ENCODE results near the gene EDA. TPM values are rescaled to one million over a fixed set of nuclear protein-coding genes. Genes with fewer than 3 reads are reported as not detected.
A peak's percentile ranks its signal among the peaks of the same experiment; 100 is the strongest.

The EDA gene
- total RNA-seq, 5 donors from 2014 or later (not counting 1 experiment from before 2014, with no cell fraction given), result 5.0 to 12.1 (median 8.2) TPM

DNA sequence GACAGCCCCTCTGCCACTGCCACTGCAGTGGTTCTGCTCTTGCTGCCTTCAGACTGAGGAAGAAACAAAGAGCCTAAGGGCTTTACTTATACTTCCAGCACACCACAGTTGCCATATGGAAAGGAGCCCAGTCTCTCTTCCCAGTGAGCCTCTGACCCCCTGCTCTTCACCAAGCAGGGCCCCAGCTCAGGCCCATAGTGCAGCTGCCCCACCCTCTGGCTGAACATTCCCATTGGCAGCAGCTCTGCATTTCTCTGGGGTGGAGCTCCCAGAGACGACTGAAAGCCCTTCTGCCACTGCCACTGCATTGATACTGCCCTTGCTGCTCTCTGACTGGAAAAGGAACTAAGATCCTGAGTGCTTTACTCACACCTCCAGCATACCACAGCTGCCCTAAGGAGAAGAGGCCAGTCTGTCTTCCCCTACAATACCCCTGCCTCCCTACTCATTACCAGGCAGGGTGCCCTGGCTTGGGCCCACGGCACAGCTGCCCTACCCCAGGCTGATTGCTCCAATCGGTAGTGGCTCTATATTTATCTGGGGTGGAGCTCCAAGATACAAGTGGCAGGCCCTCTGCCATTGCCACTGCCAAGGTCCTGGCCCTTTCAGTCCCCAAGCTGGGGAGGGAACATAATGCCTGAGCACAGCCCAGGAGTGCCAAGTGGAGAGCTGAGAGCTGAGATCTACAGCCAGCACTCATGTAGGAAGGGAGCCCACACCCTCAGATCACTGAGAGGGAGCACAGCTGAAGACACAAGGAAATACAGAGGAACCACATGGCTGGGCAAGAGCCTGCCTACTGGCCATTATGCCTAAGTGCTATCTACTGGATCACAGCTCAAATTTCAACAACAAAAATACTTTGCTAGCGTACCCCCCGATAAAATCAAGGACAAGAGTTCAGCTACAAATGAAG is 397.8 kb downstream of the EDA start:
- no peak overlapping the region for H3K27ac Mint-ChIP-seq
- no CpG with 5 or more reads among the region's 5 CpGs for WGBS (ENCODE audit: insufficient coverage)
- no peaks in the 10 kb centered on the region for H3K9me3 Mint-ChIP-seq
- Histone ChIP-seq H3K27ac (ENCODE audit: low read length) (no peak overlapping the region), H3K4me1 (ENCODE audit: control insufficient read depth in 1 of 2, extremely low read depth in 1 of 2, insufficient read depth in 2 of 2, low read length in 2 of 2) (peaks cover 2 to 6% of the 10 kb centered on the region in 2 experiments), H3K27me3 (replicated peaks in 1 of 2; ENCODE audit: control insufficient read depth in 2 of 2, extremely low read depth in 1 of 2, insufficient read depth in 2 of 2, low read length in 1 of 2) (peaks cover 0 to 12% of the 10 kb centered on the region in 2 experiments), H3K9me3 (no peaks in the 10 kb centered on the region), H3K36me3 (ENCODE audit: control insufficient read depth in 2 of 2, extremely low read depth in 1 of 2, insufficient read depth in 1 of 2, low read length in 1 of 2) (no peaks in the 10 kb centered on the region), H3K4me3 (ENCODE audit: control insufficient read depth in 1 of 2, extremely low read depth in 1 of 2, low read length in 1 of 2) (no peak overlapping the region)
- no peaks in the 10 kb centered on the region for H3K36me3 Mint-ChIP-seq
- H3K4me1 Mint-ChIP-seq, result peaks cover 19 to 48% (median 21%) of the 10 kb centered on the region in 3 donors
- DNase-seq, result no peak
- H3K27me3 Mint-ChIP-seq, result peaks cover 0 to 25% of the 10 kb centered on the region in 2 donors
- no peak overlapping the region for H3K4me3 Mint-ChIP-seq
- POLR2A ChIA-PET, result no interaction called here
- ATAC-seq (replicated peaks in 1 of 4), result no peak
- CTCF ChIA-PET, result interaction anchor here in 1 of 2 donors (1.3 kb wide), 1 partner anchor 16 kb away, joined by 6 read pairs; no protein-coding TSS in a partner anchor

DNA sequence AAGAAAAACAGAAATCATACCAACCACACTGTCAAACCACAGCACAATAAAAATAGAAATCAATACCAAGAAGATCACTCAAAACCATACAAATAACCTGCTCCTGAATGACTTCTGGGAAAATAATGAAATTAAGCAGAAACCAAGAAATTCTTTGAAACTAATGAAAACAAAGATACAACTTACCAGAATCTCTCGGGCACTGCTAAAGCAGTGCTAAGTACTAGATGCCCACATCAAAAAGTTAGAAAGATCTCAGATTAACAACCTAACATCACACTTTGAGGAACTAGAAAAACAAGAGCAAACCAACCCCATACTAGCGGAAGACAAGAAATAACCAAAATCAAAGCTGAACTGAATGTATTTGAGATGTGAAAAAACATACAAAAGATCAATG is 400.6 kb downstream of the EDA start:
- DNase-seq (no peak), ATAC-seq (replicated peaks in 1 of 4) (peak; percentile 34 to 81 (median 58))
- peaks cover 0 to 12% of the 10 kb centered on the region in 2 experiments for H3K27me3 ChIP-seq (replicated peaks in 1 of 2; ENCODE audit: control insufficient read depth in 2 of 2, extremely low read depth in 1 of 2, insufficient read depth in 2 of 2, low read length in 1 of 2)
- Mint-ChIP-seq H3K4me3 (peak overlapping the region in 2 of 3 donors; percentile 1 to 28), H3K36me3 (no peaks in the 10 kb centered on the region), H3K27ac (peak overlapping the region; percentile 4 to 83), H3K27me3 (peaks cover 0 to 23% of the 10 kb centered on the region in 2 donors), H3K4me1 (peaks cover 19 to 45% (median 21%) of the 10 kb centered on the region in 3 donors), H3K9me3 (no peaks in the 10 kb centered on the region)
- H3K9me3 ChIP-seq, result no peaks in the 10 kb centered on the region
- POLR2A ChIA-PET, result no interaction called here
- peaks cover 2 to 6% of the 10 kb centered on the region in 2 experiments for H3K4me1 ChIP-seq (ENCODE audit: control insufficient read depth in 1 of 2, extremely low read depth in 1 of 2, insufficient read depth in 2 of 2, low read length in 2 of 2)
- WGBS (ENCODE audit: insufficient coverage), result no CpG with 5 or more reads among the region's 2 CpGs
- H3K36me3 ChIP-seq (ENCODE audit: control insufficient read depth in 2 of 2, extremely low read depth in 1 of 2, insufficient read depth in 1 of 2, low read length in 1 of 2), result no peaks in the 10 kb centered on the region
- no peak overlapping the region for H3K4me3 ChIP-seq (ENCODE audit: control insufficient read depth in 1 of 2, extremely low read depth in 1 of 2, low read length in 1 of 2)
- CTCF ChIA-PET, result interaction anchor here in 1 of 2 donors (0.6 kb wide), 1 partner anchor 36 kb away, joined by 4 read pairs; no protein-coding TSS in a partner anchor
- H3K27ac ChIP-seq (ENCODE audit: low read length), result no peak overlapping the region

DNA sequence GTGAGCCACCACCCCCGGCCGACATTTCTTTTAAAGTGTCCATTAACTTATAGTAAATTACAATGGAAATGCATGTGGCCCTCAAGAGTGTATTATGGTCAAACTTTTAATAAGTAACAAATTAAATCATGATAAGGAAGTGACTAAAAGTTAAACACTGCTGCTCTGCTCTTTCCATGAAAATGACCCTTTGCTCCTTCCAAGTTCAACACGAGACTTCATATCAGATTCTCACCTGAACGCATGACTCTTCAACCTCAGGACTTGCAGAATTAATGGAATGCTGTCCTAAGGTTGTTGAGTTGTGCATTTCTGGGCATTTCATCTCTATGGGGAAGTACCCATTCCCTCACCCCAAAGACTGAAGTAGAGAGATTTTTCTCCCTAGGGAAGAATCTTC is 406.7 kb downstream of the EDA start:
- ChIA-PET POLR2A (no interaction called here), CTCF (no interaction called here)
- no peak overlapping the region for H3K4me3 Mint-ChIP-seq
- no peaks in the 10 kb centered on the region for H3K36me3 Mint-ChIP-seq
- no peaks in the 10 kb centered on the region for H3K9me3 Mint-ChIP-seq
- H3K4me1 ChIP-seq (ENCODE audit: control insufficient read depth in 1 of 2, extremely low read depth in 1 of 2, insufficient read depth in 2 of 2, low read length in 2 of 2), result peaks cover 0 to 6% of the 10 kb centered on the region in 2 experiments
- no peaks in the 10 kb centered on the region for H3K36me3 ChIP-seq (ENCODE audit: control insufficient read depth in 2 of 2, extremely low read depth in 1 of 2, insufficient read depth in 1 of 2, low read length in 1 of 2)
- no peak overlapping the region for H3K27ac Mint-ChIP-seq
- DNase-seq (no peak), ATAC-seq (replicated peaks in 1 of 4) (no peak)
- H3K27me3 Mint-ChIP-seq, result peaks cover 0 to 18% of the 10 kb centered on the region in 2 donors
- no peaks in the 10 kb centered on the region for H3K27me3 ChIP-seq (replicated peaks in 1 of 2; ENCODE audit: control insufficient read depth in 2 of 2, extremely low read depth in 1 of 2, insufficient read depth in 2 of 2, low read length in 1 of 2)
- H3K27ac ChIP-seq (ENCODE audit: low read length), result no peak overlapping the region
- no peaks in the 10 kb centered on the region for H3K9me3 ChIP-seq
- no peak overlapping the region for H3K4me3 ChIP-seq (ENCODE audit: control insufficient read depth in 1 of 2, extremely low read depth in 1 of 2, low read length in 1 of 2)
- no CpG with 5 or more reads among the region's 4 CpGs for WGBS (ENCODE audit: insufficient coverage)
- peaks cover 15 to 41% (median 17%) of the 10 kb centered on the region in 3 donors for H3K4me1 Mint-ChIP-seq

DNA sequence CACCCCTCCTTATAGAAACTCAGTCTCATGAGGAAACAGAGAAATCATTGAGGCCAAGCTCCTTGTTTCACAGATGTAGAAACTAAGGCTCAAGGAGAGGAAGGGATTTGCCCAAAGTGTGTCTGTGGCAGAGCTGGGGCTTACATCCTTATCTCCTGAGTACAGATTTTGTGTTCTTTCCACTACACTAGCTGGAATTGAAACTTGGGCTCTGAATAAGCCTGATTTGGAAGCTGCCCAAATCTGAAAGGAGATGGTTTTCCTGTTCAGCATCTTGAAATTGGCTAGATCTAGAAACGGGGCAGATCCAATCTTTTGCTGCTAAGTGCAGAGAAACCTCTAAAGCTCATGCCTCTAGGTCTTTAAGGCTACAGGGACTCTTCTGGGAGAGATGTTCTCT is 409.6 kb downstream of the EDA start:
- Histone ChIP-seq H3K27ac (ENCODE audit: low read length) (no peak overlapping the region), H3K36me3 (ENCODE audit: control insufficient read depth in 2 of 2, extremely low read depth in 1 of 2, insufficient read depth in 1 of 2, low read length in 1 of 2) (no peaks in the 10 kb centered on the region), H3K9me3 (no peaks in the 10 kb centered on the region), H3K27me3 (replicated peaks in 1 of 2; ENCODE audit: control insufficient read depth in 2 of 2, extremely low read depth in 1 of 2, insufficient read depth in 2 of 2, low read length in 1 of 2) (no peaks in the 10 kb centered on the region), H3K4me1 (ENCODE audit: control insufficient read depth in 1 of 2, extremely low read depth in 1 of 2, insufficient read depth in 2 of 2, low read length in 2 of 2) (peaks cover 0 to 16% of the 10 kb centered on the region in 2 experiments), H3K4me3 (ENCODE audit: control insufficient read depth in 1 of 2, extremely low read depth in 1 of 2, low read length in 1 of 2) (no peak overlapping the region)
- Mint-ChIP-seq H3K9me3 (no peaks in the 10 kb centered on the region), H3K27ac (peak overlapping the region; percentile 41 to 78), H3K27me3 (peaks cover 0 to 24% of the 10 kb centered on the region in 2 donors), H3K36me3 (no peaks in the 10 kb centered on the region), H3K4me3 (peak overlapping the region in 1 of 3 donors; percentile 2), H3K4me1 (peaks cover 23 to 57% (median 23%) of the 10 kb centered on the region in 3 donors)
- DNase-seq (no peak), ATAC-seq (replicated peaks in 1 of 4) (no peak)
- POLR2A ChIA-PET, result no interaction called here
- CTCF ChIA-PET, result interaction anchor here in 1 of 2 donors (1.3 kb wide), 1 partner anchor 108 kb away, joined by 4 read pairs; no protein-coding TSS in a partner anchor
- WGBS (ENCODE audit: insufficient coverage), result no CpG with 5 or more reads among the region's 1 CpG

DNA sequence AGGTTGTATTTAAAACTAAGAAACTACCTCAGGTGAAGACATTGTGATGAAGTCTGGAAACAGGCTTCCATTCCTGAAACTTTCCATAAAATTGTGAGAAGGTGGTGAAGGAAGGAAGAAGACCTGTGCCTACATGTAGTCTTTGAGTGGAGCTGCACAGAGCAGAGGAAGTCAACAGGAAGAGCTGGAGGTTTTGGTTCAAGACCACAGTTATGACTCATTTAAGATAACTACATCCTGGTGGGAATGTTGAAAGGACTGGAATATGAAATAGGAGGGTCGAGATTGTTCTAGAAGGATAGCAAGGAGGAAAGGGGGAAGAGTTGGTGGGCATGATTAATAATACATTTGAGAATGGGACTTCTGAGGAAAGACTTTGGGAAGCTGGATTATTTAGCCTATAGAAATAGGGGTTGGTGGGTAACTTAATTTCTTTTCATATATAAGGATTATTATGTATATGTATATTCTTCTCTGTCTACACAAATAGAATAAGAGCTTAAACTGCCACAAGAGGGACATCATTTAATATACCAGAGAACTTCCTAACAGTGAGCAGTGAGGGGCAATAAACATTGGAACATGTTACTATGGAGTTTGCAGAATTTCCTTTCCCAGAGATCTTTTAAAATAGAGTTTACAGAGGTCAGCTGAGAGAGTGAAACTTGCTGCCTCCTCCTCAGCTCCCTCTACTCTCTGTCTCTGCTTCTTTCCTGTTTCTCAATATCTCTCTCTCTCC is 410.4 kb downstream of the EDA start:
- no peak for ATAC-seq (replicated peaks in 1 of 4)
- CTCF ChIA-PET, result interaction anchor here in 1 of 2 donors (1.3 kb wide), 1 partner anchor 107 kb away, joined by 4 read pairs; no protein-coding TSS in a partner anchor
- no peaks in the 10 kb centered on the region for H3K36me3 Mint-ChIP-seq
- peak overlapping the region in 2 of 3 donors; percentile 2 to 45 for H3K4me3 Mint-ChIP-seq
- H3K4me1 ChIP-seq (ENCODE audit: control insufficient read depth in 1 of 2, extremely low read depth in 1 of 2, insufficient read depth in 2 of 2, low read length in 2 of 2), result peaks cover 0 to 17% of the 10 kb centered on the region in 2 experiments
- no peaks in the 10 kb centered on the region for H3K9me3 Mint-ChIP-seq
- no peaks in the 10 kb centered on the region for H3K9me3 ChIP-seq
- H3K36me3 ChIP-seq (ENCODE audit: control insufficient read depth in 2 of 2, extremely low read depth in 1 of 2, insufficient read depth in 1 of 2, low read length in 1 of 2), result no peaks in the 10 kb centered on the region
- no peak overlapping the region for H3K27ac ChIP-seq (ENCODE audit: low read length)
- peaks cover 0 to 24% of the 10 kb centered on the region in 2 donors for H3K27me3 Mint-ChIP-seq
- H3K27ac Mint-ChIP-seq, result peak overlapping the region in 1 of 2 donors; percentile 78
- WGBS (ENCODE audit: insufficient coverage), result no CpG with 5 or more reads among the region's 1 CpG
- DNase-seq, result no peak
- H3K27me3 ChIP-seq (replicated peaks in 1 of 2; ENCODE audit: control insufficient read depth in 2 of 2, extremely low read depth in 1 of 2, insufficient read depth in 2 of 2, low read length in 1 of 2), result no peaks in the 10 kb centered on the region
- H3K4me1 Mint-ChIP-seq, result peaks cover 24 to 66% (median 26%) of the 10 kb centered on the region in 3 donors
- no peak overlapping the region for H3K4me3 ChIP-seq (ENCODE audit: control insufficient read depth in 1 of 2, extremely low read depth in 1 of 2, low read length in 1 of 2)
- POLR2A ChIA-PET, result no interaction called here

DNA sequence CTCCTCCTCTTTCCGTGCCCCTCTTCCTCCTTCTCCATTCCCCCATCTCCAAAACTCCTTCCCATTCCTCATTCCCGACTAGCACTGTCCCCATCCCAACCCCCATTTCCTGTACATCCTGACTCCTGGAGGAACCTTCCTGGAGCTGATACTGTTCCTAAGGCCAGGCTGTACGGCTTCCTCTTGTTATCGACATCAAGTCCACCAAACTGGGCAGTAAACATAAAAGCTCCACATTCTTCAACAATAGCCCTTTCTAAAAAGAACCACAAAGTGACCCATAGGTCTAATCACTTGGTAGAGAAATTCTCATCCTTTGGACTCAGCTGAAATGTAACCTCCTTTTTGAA is 410.9 kb downstream of the EDA start:
- H3K27me3 Mint-ChIP-seq, result peaks cover 0 to 24% of the 10 kb centered on the region in 2 donors
- peak overlapping the region in 1 of 2 donors; percentile 57 for H3K27ac Mint-ChIP-seq
- H3K4me3 ChIP-seq (ENCODE audit: control insufficient read depth in 1 of 2, extremely low read depth in 1 of 2, low read length in 1 of 2), result no peak overlapping the region
- no peak overlapping the region for H3K27ac ChIP-seq (ENCODE audit: low read length)
- no peak for DNase-seq
- peaks cover 0 to 17% of the 10 kb centered on the region in 2 experiments for H3K4me1 ChIP-seq (ENCODE audit: control insufficient read depth in 1 of 2, extremely low read depth in 1 of 2, insufficient read depth in 2 of 2, low read length in 2 of 2)
- WGBS (ENCODE audit: insufficient coverage), result 42% methylated on average over 2 of the region's 4 CpGs
- ChIA-PET POLR2A (no interaction called here), CTCF (no interaction called here)
- no peak overlapping the region for H3K4me3 Mint-ChIP-seq
- H3K27me3 ChIP-seq (replicated peaks in 1 of 2; ENCODE audit: control insufficient read depth in 2 of 2, extremely low read depth in 1 of 2, insufficient read depth in 2 of 2, low read length in 1 of 2), result no peaks in the 10 kb centered on the region
- H3K9me3 ChIP-seq, result no peaks in the 10 kb centered on the region
- no peak for ATAC-seq (replicated peaks in 1 of 4)
- H3K4me1 Mint-ChIP-seq, result peaks cover 24 to 71% (median 26%) of the 10 kb centered on the region in 3 donors
- H3K36me3 Mint-ChIP-seq, result no peaks in the 10 kb centered on the region
- H3K36me3 ChIP-seq (ENCODE audit: control insufficient read depth in 2 of 2, extremely low read depth in 1 of 2, insufficient read depth in 1 of 2, low read length in 1 of 2), result no peaks in the 10 kb centered on the region
- no peaks in the 10 kb centered on the region for H3K9me3 Mint-ChIP-seq
